Trophoblast cell (in vitro differentiated cells and primary cell): ENCODE measurements around the gene ZNF782.

Experiments used
- DNase-seq, 2 donors: peaks; one replicate each; pipeline ENCODE4 v3.0.0-alpha.2; 2016
- H2AFZ ChIP-seq: 2 replicates; pipeline ENCODE4 v1.6.1; 2013; ENCODE audit warnings: low read length, moderate library complexity, mild to moderate bottlenecking; ENCODE audit not compliant: insufficient read depth, poor library complexity
- H2AK5ac ChIP-seq: 2 replicates; pipeline ENCODE4 v1.6.1; 2013; ENCODE audit warnings: mild to moderate bottlenecking, low read length
- H2BK120ac ChIP-seq: 2 replicates; pipeline ENCODE4 v1.6.1; 2013; ENCODE audit warnings: low read length, mild to moderate bottlenecking, moderate library complexity; ENCODE audit not compliant: insufficient read depth, poor library complexity
- H2BK12ac ChIP-seq: 2 replicates; pipeline ENCODE4 v1.6.1; 2013; ENCODE audit warnings: mild to moderate bottlenecking, low read length, moderate library complexity
- H2BK5ac ChIP-seq: 2 replicates; pipeline ENCODE4 v1.6.1; 2013; ENCODE audit warnings: low read length, low read depth, moderate library complexity, mild to moderate bottlenecking; ENCODE audit not compliant: poor library complexity
- H3K14ac ChIP-seq: 2 replicates; pipeline ENCODE4 v1.6.1; 2013; ENCODE audit warnings: mild to moderate bottlenecking, low read length
- H3K18ac ChIP-seq: 2 replicates; pipeline ENCODE4 v1.6.1; 2013; ENCODE audit warnings: mild to moderate bottlenecking, low read length
- H3K23ac ChIP-seq: 2 replicates; pipeline ENCODE4 v1.6.1; 2013; ENCODE audit warnings: low read length
- H3K27ac ChIP-seq: 2 replicates; pipeline ENCODE4 v1.5.1; 2013; ENCODE audit warnings: low read depth, mild to moderate bottlenecking, inconsistent platforms, low read length, moderate library complexity
- H3K27me3 ChIP-seq: 2 replicates; pipeline ENCODE4 v1.6.1; 2013; ENCODE audit warnings: inconsistent platforms, mild to moderate bottlenecking, low read length, moderate library complexity; ENCODE audit not compliant: insufficient read depth
- H3K36me3 ChIP-seq, 2 experiments: 1 replicate in 1 of 2; 2 replicates in 1 of 2; pipeline ENCODE4 v1.6.1; 2013; ENCODE audit warnings: low read length in 2 of 2, mild to moderate bottlenecking in 2 of 2, moderate library complexity in 1 of 2; ENCODE audit not compliant: insufficient read depth in 2 of 2, control insufficient read depth in 1 of 2
- H3K4ac ChIP-seq: 2 replicates; pipeline ENCODE4 v1.6.1; 2013; ENCODE audit warnings: low read depth, mild to moderate bottlenecking, low read length, moderate library complexity
- H3K4me1 ChIP-seq, 2 experiments: 1 replicate in 1 of 2; 2 replicates in 1 of 2; pipeline ENCODE4 v1.6.1; 2013; ENCODE audit warnings: low read length in 2 of 2, mild to moderate bottlenecking in 2 of 2, moderate library complexity in 1 of 2; ENCODE audit not compliant: insufficient read depth in 2 of 2, control insufficient read depth in 1 of 2
- H3K4me2 ChIP-seq: 2 replicates; pipeline ENCODE4 v1.6.1; 2013; ENCODE audit warnings: inconsistent platforms, mild to moderate bottlenecking, low read length, moderate library complexity
- H3K4me3 ChIP-seq: 2 replicates; pipeline ENCODE4 v1.5.1; 2013; ENCODE audit warnings: mild to moderate bottlenecking, low read depth, low read length, inconsistent platforms
- H3K79me1 ChIP-seq: one replicate; pipeline ENCODE4 v1.6.1; 2013; ENCODE audit warnings: low read length
- H3K79me2 ChIP-seq: 2 replicates; pipeline ENCODE4 v1.6.1; 2013; ENCODE audit warnings: low read length, mild to moderate bottlenecking; ENCODE audit not compliant: control insufficient read depth, insufficient read depth, poor library complexity
- H3K9ac ChIP-seq: 2 replicates; pipeline ENCODE4 v1.6.1; 2013; ENCODE audit warnings: mild to moderate bottlenecking, low read length
- H3K9me3 ChIP-seq: 2 replicates; pipeline ENCODE4 v1.6.1; 2013; ENCODE audit warnings: low read depth, mild to moderate bottlenecking, control low read depth, inconsistent platforms, low read length; ENCODE audit not compliant: insufficient read depth
- H4K12ac ChIP-seq: 2 replicates; pipeline ENCODE4 v1.6.1; 2013; ENCODE audit warnings: low read depth, mild to moderate bottlenecking, low read length, moderate library complexity
- H4K8ac ChIP-seq: 2 replicates; pipeline ENCODE4 v1.6.1; 2013; ENCODE audit warnings: low read depth, mild to moderate bottlenecking, low read length, moderate library complexity
- H4K91ac ChIP-seq: one replicate; pipeline ENCODE4 v1.6.1; 2013; ENCODE audit warnings: low read depth, mild to moderate bottlenecking, low read length, moderate library complexity
- WGBS: extraction: QIAGEN DNeasy Blood & Tissue Kit; methylation state at CpG from one replicate; pipeline ENCODE4 v1.1.7; 2013; ENCODE audit warnings: missing lambda C conversion rate; ENCODE audit not compliant: insufficient read length, insufficient coverage; ENCODE audit errors: extremely low coverage; 5-methylcytosine and 5-hydroxymethylcytosine counted together

Gene ZNF782

DNA sequence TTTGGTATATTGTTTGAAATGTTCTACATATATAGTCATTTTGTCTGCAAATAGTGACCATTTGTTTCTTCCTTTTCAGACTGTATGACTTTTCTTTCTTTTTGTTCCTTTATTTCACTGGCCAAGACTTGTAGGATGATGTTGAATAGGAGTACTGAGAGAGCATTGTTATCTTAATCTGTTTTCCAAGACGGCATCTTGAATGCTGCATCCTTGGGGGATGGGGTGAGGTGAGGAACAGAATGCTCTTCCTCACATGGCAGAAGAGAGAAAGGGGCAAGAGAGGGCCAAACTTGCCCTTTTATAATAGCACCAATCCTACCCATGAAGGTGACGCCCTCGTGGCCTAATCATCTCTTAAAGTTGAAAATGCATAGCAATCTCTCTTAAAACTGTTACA, 72.8 kb downstream of the ZNF782 start:
- Histone ChIP-seq H3K27ac (no peak overlapping the region), H3K4me1 (no peaks in the 10 kb centered on the region), H3K79me2 (no peaks in the 10 kb centered on the region), H3K4ac (no peak overlapping the region), H3K18ac (no peak overlapping the region), H2AFZ (no peak overlapping the region), H3K14ac (no peak overlapping the region), H2AK5ac (no peak overlapping the region), H4K91ac (no peak overlapping the region), H3K27me3 (no peaks in the 10 kb centered on the region), H4K8ac (no peak overlapping the region), H3K36me3 (no peaks in the 10 kb centered on the region), H4K12ac (no peak overlapping the region), H3K9ac (no peak overlapping the region), H2BK5ac (no peak overlapping the region), H3K79me1 (peaks cover 2% of the 10 kb centered on the region), H3K4me2 (no peak overlapping the region), H2BK120ac (no peak overlapping the region), H3K4me3 (no peak overlapping the region), H3K9me3 (peaks cover 2% of the 10 kb centered on the region), H3K23ac (no peak overlapping the region), H2BK12ac (no peak overlapping the region)
- no CpG with 5 or more reads among the region's 3 CpGs for WGBS
- DNase-seq: no peak

DNA sequence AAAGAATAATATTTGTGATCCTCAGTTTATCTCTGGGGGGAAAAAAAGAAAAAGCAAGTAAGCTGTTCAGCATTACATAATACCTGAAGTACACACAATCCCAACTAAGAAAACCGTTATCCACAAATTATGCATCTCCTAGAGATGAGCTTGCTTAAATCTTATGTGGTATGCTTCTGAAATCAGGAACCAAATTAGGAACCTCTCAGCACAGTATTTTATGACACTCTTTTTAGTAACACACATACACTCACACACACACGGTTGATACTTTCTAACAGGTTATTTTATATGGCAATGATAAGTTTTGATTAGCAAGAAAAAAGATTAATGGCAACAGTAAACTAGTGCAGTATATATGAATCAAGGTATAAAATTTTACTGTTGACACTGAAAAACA, 75.2 kb downstream of the ZNF782 start:
- Histone ChIP-seq H3K18ac (no peak overlapping the region), H3K14ac (no peak overlapping the region), H2BK120ac (no peak overlapping the region), H2BK5ac (no peak overlapping the region), H4K91ac (no peak overlapping the region), H4K8ac (no peak overlapping the region), H3K4me1 (no peaks in the 10 kb centered on the region), H2AFZ (no peak overlapping the region), H2AK5ac (no peak overlapping the region), H3K9ac (no peak overlapping the region), H3K79me1 (peaks cover 2% of the 10 kb centered on the region), H4K12ac (no peak overlapping the region), H3K23ac (no peak overlapping the region), H3K27me3 (no peaks in the 10 kb centered on the region), H3K79me2 (no peaks in the 10 kb centered on the region), H3K4me2 (no peak overlapping the region), H3K4ac (no peak overlapping the region), H2BK12ac (no peak overlapping the region), H3K27ac (no peak overlapping the region), H3K36me3 (peaks cover 11% of the 10 kb centered on the region in 2 experiments), H3K4me3 (no peak overlapping the region), H3K9me3 (peaks cover 2% of the 10 kb centered on the region)
- no peak for DNase-seq
- WGBS: no CpG with 5 or more reads among the region's 2 CpGs

DNA sequence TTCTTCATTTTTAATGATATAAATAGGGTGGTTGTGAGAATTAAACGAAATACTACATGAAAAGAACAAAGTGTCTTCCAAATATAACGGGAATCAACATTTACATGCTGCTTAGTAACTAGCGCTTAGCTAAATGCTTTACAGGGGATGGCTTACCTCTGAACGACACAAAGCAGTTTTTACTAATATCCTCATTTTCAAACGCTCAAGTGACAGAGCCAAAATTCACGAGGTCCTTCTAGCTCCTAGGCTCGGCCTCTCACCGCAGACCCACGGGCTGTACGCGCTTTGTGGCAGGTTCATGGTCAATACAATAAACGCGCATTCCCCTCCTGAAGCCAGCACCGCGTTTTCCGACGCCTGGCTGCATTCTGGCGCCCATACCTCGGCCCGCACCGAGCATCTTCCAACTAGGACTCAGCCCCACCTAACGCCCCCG, 76.9 kb downstream of the ZNF782 start:
- WGBS: no CpG with 5 or more reads among the region's 23 CpGs
- no peak overlapping the region for H2AFZ ChIP-seq

GRCh38 chr9:96771124-96771523, 83.2 kb downstream of the ZNF782 start:
- H4K12ac ChIP-seq: no peak overlapping the region
- WGBS: no CpG with 5 or more reads among the region's 2 CpGs
- H3K9ac ChIP-seq: no peak overlapping the region
- H2AK5ac ChIP-seq: no peak overlapping the region
- H3K18ac ChIP-seq: no peak overlapping the region
- H3K4ac ChIP-seq: no peak overlapping the region
- H2BK5ac ChIP-seq: no peak overlapping the region
- no peaks in the 10 kb centered on the region for H3K4me1 ChIP-seq
- no peaks in the 10 kb centered on the region for H3K9me3 ChIP-seq
- H4K91ac ChIP-seq: no peak overlapping the region
- no peak overlapping the region for H3K23ac ChIP-seq
- no peak overlapping the region for H2AFZ ChIP-seq
- no peak overlapping the region for H3K4me2 ChIP-seq
- no peak overlapping the region for H3K27ac ChIP-seq
- no peaks in the 10 kb centered on the region for H3K27me3 ChIP-seq
- H2BK120ac ChIP-seq: no peak overlapping the region
- DNase-seq: no peak
- H3K79me1 ChIP-seq: no peaks in the 10 kb centered on the region
- no peak overlapping the region for H2BK12ac ChIP-seq
- peaks cover 14 to 20% of the 10 kb centered on the region in 2 experiments for H3K36me3 ChIP-seq
- H3K4me3 ChIP-seq: no peak overlapping the region
- no peaks in the 10 kb centered on the region for H3K79me2 ChIP-seq
- no peak overlapping the region for H3K14ac ChIP-seq
- H4K8ac ChIP-seq: no peak overlapping the region

More for the DNA sequence above, 76.9 kb downstream of the ZNF782 start:
- Histone ChIP-seq H2BK12ac (no peak overlapping the region), H3K27me3 (no peaks in the 10 kb centered on the region), H3K18ac (no peak overlapping the region), H2BK120ac (no peak overlapping the region), H3K9ac (peak overlapping the region; percentile 84), H3K79me1 (peaks cover 2% of the 10 kb centered on the region), H3K4ac (peak overlapping the region; percentile 19), H3K4me2 (peak overlapping the region; percentile 95), H3K4me1 (no peaks in the 10 kb centered on the region), H4K91ac (peak overlapping the region; percentile 20), H3K36me3 (peaks cover 11 to 13% of the 10 kb centered on the region in 2 experiments), H4K12ac (no peak overlapping the region), H3K9me3 (no peaks in the 10 kb centered on the region), H3K14ac (peak overlapping the region; percentile 36), H2BK5ac (no peak overlapping the region), H3K27ac (no peak overlapping the region), H3K4me3 (peak overlapping the region; percentile 92), H4K8ac (peak overlapping the region; percentile 79), H3K79me2 (no peaks in the 10 kb centered on the region), H2AK5ac (no peak overlapping the region), H3K23ac (no peak overlapping the region)
- no peak for DNase-seq
